ENCODE results near the gene GPAM.

DNA sequence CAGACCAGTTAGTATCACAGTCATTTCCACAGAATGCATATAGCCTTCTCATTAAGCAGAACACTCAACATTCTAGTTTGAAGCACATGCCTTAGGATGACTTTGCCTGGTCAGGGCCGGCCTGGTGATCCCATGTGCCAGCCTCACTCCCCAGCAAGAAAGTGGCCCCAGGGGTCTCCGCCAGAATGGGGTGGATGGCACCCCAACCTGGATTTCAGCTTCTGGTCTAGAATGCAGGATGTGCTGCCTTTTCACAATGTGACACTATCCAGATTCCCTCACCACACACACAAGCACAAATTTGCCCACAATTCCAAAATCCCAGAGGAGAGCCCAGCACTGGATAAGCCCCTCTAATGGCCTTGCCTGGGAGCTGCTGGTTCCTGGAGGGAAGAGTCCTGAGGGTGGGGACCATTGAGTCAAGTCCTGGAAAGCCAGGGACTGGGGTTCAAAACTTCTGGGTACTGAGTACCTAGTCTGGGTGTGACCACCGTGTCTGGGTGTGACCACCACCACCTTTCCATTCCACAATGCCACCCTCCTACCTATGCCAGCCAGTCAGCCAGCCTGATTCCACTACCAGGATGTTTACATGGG is 41.5 kb upstream of the GPAM start:
- TF ChIP-seq POLR2A (IDR thresholded peaks at IDR 0.05; ENCODE audit: low read depth, low read length) (no peak), POLR2AphosphoS5 (IDR thresholded peaks at IDR 0.05; ENCODE audit: low read depth, low read length) (no peak), TAF1 (IDR thresholded peaks at IDR 0.05; ENCODE audit: borderline replicate concordance, low read depth, low read length) (no peak)

Data from GM12892 (cell line).